K562 (cell line): ENCODE measurements around the gene TBP. TPM values are rescaled to one million over a fixed set of nuclear protein-coding genes. Genes with fewer than 3 reads are reported as not detected.
A peak's percentile ranks its signal among the peaks of the same experiment; 100 is the strongest.

Experiments
- CREB5 ChIP-seq: fragments of 250-450 bp; sonication (Bioruptor Pico); IDR thresholded peaks from 2 replicates; pipeline ENCODE4 v1.5.0; 2020; ENCODE audit warnings: mild to moderate bottlenecking
- NCOA1 ChIP-seq: fragments of 450-650 bp; IDR thresholded peaks from 2 replicates; pipeline ENCODE4 v1.6.1; 2016; ENCODE audit warnings: low read depth
- NRF1 ChIP-seq, 2 experiments: fragments of 450-650 bp; IDR thresholded peaks in 1 of 2; conservative IDR thresholded peaks in 1 of 2; 2 replicates each; pipeline ENCODE4 v1.6.1; 2014; ENCODE audit warnings: mild to moderate bottlenecking in 2 of 2
- RB1 ChIP-seq: fragments of 450-650 bp; IDR thresholded peaks from 2 replicates; pipeline ENCODE4 v1.6.1; 2017; ENCODE audit warnings: low read depth, mild to moderate bottlenecking
- REST ChIP-seq, 2 experiments: fragments of 450-650 bp; formaldehyde crosslinking in 1 of 2; IDR thresholded peaks; 2 replicates each; pipeline versions ENCODE4 v1.4.0 to v1.6.1; 2014 to 2020; ENCODE audit warnings: mild to moderate bottlenecking in 2 of 2, borderline replicate concordance in 1 of 2, low read depth in 1 of 2
- SNRNP70 ChIP-seq: fragments of 200-400 bp; formaldehyde crosslinking; optimal IDR thresholded peaks from 2 replicates; pipeline ENCODE3; 2017; ENCODE audit warnings: low read depth, low read length
- SREBF2 ChIP-seq: sonication (generic); formaldehyde crosslinking; IDR thresholded peaks from 2 replicates; pipeline ENCODE4 v1.4.0; 2020; ENCODE audit warnings: mild to moderate bottlenecking, missing genetic modification reagents
- TAF1 ChIP-seq: IDR thresholded peaks from 2 replicates; pipeline ENCODE4 v1.6.1; 2011; ENCODE audit warnings: mild to moderate bottlenecking, low read length, moderate library complexity; ENCODE audit not compliant: insufficient read depth, control insufficient read depth, severe bottlenecking; ENCODE audit errors: extremely low read depth
- ZBTB26 ChIP-seq: fragments of 450-650 bp; formaldehyde crosslinking; IDR thresholded peaks from 2 replicates; pipeline ENCODE4 v1.4.0; 2022; ENCODE audit warnings: missing genetic modification characterization
- ZEB2 ChIP-seq: fragments of 450-650 bp; IDR thresholded peaks from 2 replicates; pipeline ENCODE4 v1.6.1; 2016
- ZNF507 ChIP-seq: conservative IDR thresholded peaks from 2 replicates; pipeline ENCODE4 v1.6.1; 2017; ENCODE audit warnings: missing genetic modification characterization, missing compliant biosample characterization
- polyA plus RNA-seq, 8 experiments: library from polyadenylated mRNA; depleted of rRNA in 4 of 8; stranded (reverse) in 5 of 8; unstranded in 3 of 8; fragments of >200 nt; fragmentation: Nextera tagmentation in 2 of 8; fragmentation: Illumina TruSeq in 1 of 8; extraction: Ambion mirVana in 2 of 8; extraction: Trizol in 1 of 8; gene quantifications; 2 replicates each; pipeline versions ENCODE4 v1.2.1 to v1.2.3, GENCODE V29; 2011 to 2014; ENCODE audit warnings: inconsistent platforms in 1 of 8, missing spikeins in 1 of 8
- total RNA-seq, 7 experiments: library from RNA; depleted of rRNA in 6 of 7; stranded (reverse); fragments of >200 nt in 6 of 7; fragmentation: Illumina TruSeq in 2 of 7; extraction: Trizol in 2 of 7; gene quantifications; 2 replicates each; pipeline versions ENCODE4 v1.2.1 to v1.2.3, GENCODE V29; 2011 to 2021; ENCODE audit warnings: low replicate concordance in 1 of 7
- TF ChIP-seq, protein P1 (sequence below): fragments of 450-650 bp; formaldehyde crosslinking; IDR thresholded peaks from 2 replicates; pipeline ENCODE4 v1.4.0; 2020; ENCODE audit warnings: mild to moderate bottlenecking, moderate library complexity

TBP gene
- total and polyA plus RNA-seq, 9 of the 15 experiments (the other 6 are each of a cell fraction or from before 2014, with no cell fraction given): 28.5 to 86.1 (median 39.5) TPM

- no peak for TF ChIP-seq SREBF2 (CRISPR knock-in tag)
- peak; percentile 86 to 88 for TF ChIP-seq NRF1 (conservative IDR thresholded peaks at IDR 0.05 in 1 of 2, IDR thresholded peaks at IDR 0.05 in 1 of 2)
- no peak for TF ChIP-seq ZNF507 (tag)
- peak; percentile 19 for TF ChIP-seq REST (IDR thresholded peaks at IDR 0.05; ENCODE audit: borderline replicate concordance)
- peak; percentile 48; the same call in 1 of the 2 replicates for TF ChIP-seq REST (CRISPR knock-in tag; IDR thresholded peaks at IDR 0.05; ENCODE audit: low read depth)
- TF ChIP-seq RB1: peak; percentile 88
- TF ChIP-seq TAF1: peak; percentile 94
- peak; percentile 91 for TF ChIP-seq NCOA1
- TF ChIP-seq SNRNP70: no peak
- no peak for TF ChIP-seq ZBTB26
- no peak for TF ChIP-seq CREB5 (CRISPR knock-in tag)
- TF ChIP-seq ZEB2: peak; percentile 82
- TF ChIP-seq, protein P1, sequence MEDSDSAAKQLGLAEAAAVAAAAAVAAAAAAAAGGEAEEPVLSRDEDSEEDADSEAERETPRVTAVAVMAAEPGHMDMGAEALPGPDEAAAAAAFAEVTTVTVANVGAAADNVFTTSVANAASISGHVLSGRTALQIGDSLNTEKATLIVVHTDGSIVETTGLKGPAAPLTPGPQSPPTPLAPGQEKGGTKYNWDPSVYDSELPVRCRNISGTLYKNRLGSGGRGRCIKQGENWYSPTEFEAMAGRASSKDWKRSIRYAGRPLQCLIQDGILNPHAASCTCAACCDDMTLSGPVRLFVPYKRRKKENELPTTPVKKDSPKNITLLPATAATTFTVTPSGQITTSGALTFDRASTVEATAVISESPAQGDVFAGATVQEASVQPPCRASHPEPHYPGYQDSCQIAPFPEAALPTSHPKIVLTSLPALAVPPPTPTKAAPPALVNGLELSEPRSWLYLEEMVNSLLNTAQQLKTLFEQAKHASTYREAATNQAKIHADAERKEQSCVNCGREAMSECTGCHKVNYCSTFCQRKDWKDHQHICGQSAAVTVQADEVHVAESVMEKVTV (CRISPR knock-in tag): no peak
These were observed 30.2 kb downstream of the TBP start, which contains the start of gene PDCD2 (continued) for GRCh38 chr6:170584181-170584953.
